Activated CD4-positive, alpha-beta memory T cell treated with anti-CD3 and anti-CD28 coated beads, Interleukin-2, amount 10 ng/mL, durations not matched to agents 7 days and 5 days (primary cell): Measurements from ENCODE around the gene HMCES. TPM values are rescaled to one million over a fixed set of nuclear protein-coding genes. Genes with fewer than 3 reads are reported as not detected.
"Not testable (repeated sequence)": the region's sequence is repeated elsewhere in the genome, so short reads cannot be mapped to it uniquely, and the experiment has no call there.

Source experiments
- CTCF ChIA-PET: fragments of 350-600 bp; sonication (Branson Sonifier 250); formaldehyde crosslinking; loops from one replicate; lab custom pipeline; 2021; ENCODE audit warnings: antibody characterized with exemption, inconsistent platforms; lab: Charles Lee
- POLR2A ChIA-PET: fragments of 350-600 bp; sonication (Branson Sonifier 250); formaldehyde crosslinking; loops from one replicate; lab custom pipeline; 2021; ENCODE audit warnings: antibody characterized with exemption; lab: Charles Lee
- DNase-seq: peaks from one replicate; pipeline ENCODE4 v3.0.0-alpha.2; 2020
- H3K27ac Mint-ChIP-seq: one replicate; pipeline ENCODE4 v1.8.0; 2021; ENCODE audit warnings: mild to moderate bottlenecking, mixed read lengths
- H3K27me3 Mint-ChIP-seq: one replicate; pipeline ENCODE4 v1.8.0; 2021; ENCODE audit warnings: mixed read lengths
- H3K36me3 Mint-ChIP-seq: one replicate; pipeline ENCODE4 v1.8.0; 2021; ENCODE audit warnings: low read depth, mixed read lengths
- H3K4me1 Mint-ChIP-seq: one replicate; pipeline ENCODE4 v1.8.0; 2021; ENCODE audit warnings: mixed read lengths
- H3K4me3 Mint-ChIP-seq: one replicate; pipeline ENCODE4 v1.8.0; 2021; ENCODE audit warnings: mild to moderate bottlenecking, mixed read lengths
- H3K9me3 Mint-ChIP-seq: one replicate; pipeline ENCODE4 v1.8.0; 2021; ENCODE audit warnings: mixed read lengths
- total RNA-seq, 2 experiments: library from RNA; stranded (reverse); gene quantifications; one replicate each; pipeline ENCODE4 v1.2.3, GENCODE V29; 2021

The HMCES gene
- total RNA-seq, 2 experiments from 2014 or later, result 45.7 to 50.1 TPM

- Mint-ChIP-seq H3K36me3 (no peaks in the 10 kb centered on the region), H3K4me1 (no peaks in the 10 kb centered on the region), H3K27ac (no peak overlapping the region), H3K9me3 (no peaks in the 10 kb centered on the region), H3K27me3 (peaks cover 7% of the 10 kb centered on the region), H3K4me3 (no peak overlapping the region)
- ChIA-PET CTCF (no interaction called here), POLR2A (interaction anchor here (1.6 kb wide), 1 partner anchor 13 kb away, joined by 7 read pairs; a partner anchor contains a TSS)
- DNase-seq, result no peak
Measured at GRCh38 chr3:129329858-129330257, 51.2 kb downstream of the HMCES start.

DNA sequence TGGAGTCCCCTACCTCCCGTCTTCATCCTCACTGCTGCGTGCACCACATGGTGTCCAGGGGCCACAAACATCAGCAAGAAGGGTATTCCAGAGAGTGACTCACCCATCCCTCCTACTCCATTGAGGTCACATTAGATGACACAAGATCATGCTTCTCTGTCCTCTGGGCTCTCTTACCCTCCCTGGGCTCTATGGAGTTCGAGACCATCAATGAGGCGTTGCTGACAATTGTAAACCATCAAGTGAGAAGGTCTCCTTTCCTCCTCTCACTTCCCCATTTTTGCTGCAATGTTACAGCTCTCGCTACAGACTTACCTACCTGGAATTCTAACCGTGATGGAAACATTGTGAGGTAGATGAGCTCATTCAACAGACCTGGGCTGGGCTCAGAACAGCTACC, 51.7 kb downstream of the HMCES start:
- CTCF ChIA-PET, result interaction anchor here (0.9 kb wide), 1 partner anchor 14 kb away, joined by 3 read pairs; a partner anchor contains a TSS
- no peaks in the 10 kb centered on the region for H3K36me3 Mint-ChIP-seq
- H3K27me3 Mint-ChIP-seq, result peaks cover 7% of the 10 kb centered on the region
- no peaks in the 10 kb centered on the region for H3K9me3 Mint-ChIP-seq
- H3K4me3 Mint-ChIP-seq, result no peak overlapping the region
- DNase-seq, result no peak
- no peaks in the 10 kb centered on the region for H3K4me1 Mint-ChIP-seq
- POLR2A ChIA-PET, result no interaction called here
- no peak overlapping the region for H3K27ac Mint-ChIP-seq

- Mint-ChIP-seq H3K4me3 (no peak overlapping the region), H3K9me3 (no peaks in the 10 kb centered on the region), H3K27me3 (peaks cover 7% of the 10 kb centered on the region), H3K36me3 (no peaks in the 10 kb centered on the region), H3K27ac (no peak overlapping the region), H3K4me1 (no peaks in the 10 kb centered on the region)
- POLR2A ChIA-PET, result interaction anchor here (1.3 kb wide), 1 partner anchor 18 kb away, joined by 3 read pairs; a partner anchor contains a TSS
- DNase-seq, result no peak
- CTCF ChIA-PET, result no interaction called here
Measured at GRCh38 chr3:129333891-129334290, 55.2 kb downstream of the HMCES start.

- POLR2A ChIA-PET, result interaction anchor here (1.8 kb wide), 1 partner anchor 20 kb away, joined by 11 read pairs; a partner anchor contains a TSS
- H3K27me3 Mint-ChIP-seq, result peaks cover 5% of the 10 kb centered on the region
- no peaks in the 10 kb centered on the region for H3K36me3 Mint-ChIP-seq
- CTCF ChIA-PET, result no interaction called here
- no peaks in the 10 kb centered on the region for H3K4me1 Mint-ChIP-seq
- no peak overlapping the region for H3K27ac Mint-ChIP-seq
- no peaks in the 10 kb centered on the region for H3K9me3 Mint-ChIP-seq
- DNase-seq, result no peak
- H3K4me3 Mint-ChIP-seq, result no peak overlapping the region
Measured at GRCh38 chr3:129336093-129336706, 57.5 kb downstream of the HMCES start.

GRCh38 chr3:129337719-129338118, 59.0 kb downstream of the HMCES start:
- CTCF ChIA-PET, POLR2A ChIA-PET, H3K36me3 Mint-ChIP-seq, H3K4me1 Mint-ChIP-seq, H3K9me3 Mint-ChIP-seq, H3K27me3 Mint-ChIP-seq, H3K4me3 Mint-ChIP-seq, H3K27ac Mint-ChIP-seq, DNase-seq: not testable (repeated sequence)

GRCh38 chr3:129339186-129339585, 60.5 kb downstream of the HMCES start:
- H3K27ac Mint-ChIP-seq, CTCF ChIA-PET, H3K9me3 Mint-ChIP-seq, H3K27me3 Mint-ChIP-seq, H3K4me3 Mint-ChIP-seq, POLR2A ChIA-PET, H3K4me1 Mint-ChIP-seq, DNase-seq, H3K36me3 Mint-ChIP-seq: not testable (repeated sequence)

GRCh38 chr3:129339833-129340232, 61.2 kb downstream of the HMCES start:
- CTCF ChIA-PET, H3K4me1 Mint-ChIP-seq, H3K27ac Mint-ChIP-seq, H3K9me3 Mint-ChIP-seq, DNase-seq, H3K4me3 Mint-ChIP-seq, H3K36me3 Mint-ChIP-seq, POLR2A ChIA-PET: not testable (repeated sequence)
- peaks cover 12% of the 10 kb centered on the region for H3K27me3 Mint-ChIP-seq

DNA sequence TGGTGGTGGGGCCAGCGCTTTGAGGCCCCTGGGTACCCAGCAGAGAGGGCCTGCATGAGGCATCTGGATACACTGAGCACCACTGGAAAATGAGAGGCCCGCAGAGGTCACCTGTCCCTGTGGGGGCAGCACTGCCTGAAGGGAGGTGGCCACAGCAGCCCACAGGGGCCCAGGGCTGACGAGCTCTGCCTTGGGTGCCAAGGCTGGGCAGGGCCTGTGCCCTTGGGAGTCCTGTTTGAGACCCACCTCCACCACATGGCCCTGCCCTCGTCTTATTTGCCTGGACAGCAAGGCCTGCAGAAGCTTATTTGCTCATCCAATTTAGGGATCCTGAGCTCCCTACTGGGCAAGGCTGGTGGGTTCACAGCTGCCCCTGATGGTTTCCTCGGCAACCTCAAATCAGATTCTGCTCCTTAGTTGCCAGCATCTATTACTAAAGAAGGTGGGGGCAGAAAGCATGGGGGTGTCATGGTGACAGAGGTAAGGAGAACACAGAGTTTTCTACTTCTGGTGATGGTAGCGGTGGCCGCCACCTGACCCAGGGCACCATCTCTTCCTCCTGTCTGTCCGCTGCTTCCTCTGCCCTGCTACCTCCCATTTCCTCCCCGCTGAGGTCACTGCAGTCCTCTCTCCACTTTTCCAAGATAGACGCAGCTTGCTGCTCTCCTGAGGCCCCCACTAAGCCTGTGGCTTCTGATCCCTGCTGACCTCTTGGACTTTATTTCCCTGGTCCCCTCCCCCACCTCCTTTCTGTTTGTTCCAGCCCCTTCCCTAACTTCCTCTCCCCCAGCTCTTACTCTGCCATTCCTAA, 62.9 kb downstream of the HMCES start:
- H3K27ac Mint-ChIP-seq, result no peak overlapping the region
- POLR2A ChIA-PET, result interaction anchor here (1.3 kb wide), 1 partner anchor 25 kb away, joined by 4 read pairs; a partner anchor contains a TSS

DNA sequence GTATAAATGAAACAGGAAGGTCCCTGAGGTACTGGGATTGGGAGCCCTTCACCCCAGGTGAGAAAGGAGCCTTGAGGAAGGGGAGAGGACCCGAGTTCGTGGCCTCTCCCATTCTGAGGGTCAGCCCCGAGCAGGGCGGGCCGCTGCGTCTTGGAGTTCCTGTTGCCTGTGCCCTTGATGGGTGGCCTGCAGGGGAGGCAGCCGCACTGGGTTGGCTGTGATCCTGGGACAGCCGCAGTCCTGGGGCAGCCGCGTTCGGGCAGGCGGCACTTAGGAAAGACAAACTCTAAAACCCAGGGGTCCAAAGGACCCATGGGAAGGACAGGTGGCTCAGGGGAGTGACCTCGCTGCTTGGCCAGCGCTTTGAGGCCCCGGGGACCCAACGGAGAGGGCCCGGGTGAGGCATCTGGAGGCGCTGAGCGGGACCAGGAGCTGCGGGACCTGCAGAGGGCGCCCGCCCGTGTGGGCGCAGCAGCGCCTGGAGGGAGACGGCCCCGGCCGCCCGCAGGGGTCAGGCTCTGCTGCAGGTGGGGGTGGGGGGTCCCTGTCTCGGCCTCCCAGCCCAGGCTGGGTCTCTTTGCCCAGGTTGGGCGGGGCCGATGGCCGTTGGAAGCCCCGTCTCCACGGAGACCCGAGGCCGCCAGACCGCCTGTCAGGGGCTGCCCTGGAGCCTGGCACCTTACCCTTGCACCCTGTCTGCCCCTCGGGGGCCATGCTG, 65.1 kb downstream of the HMCES start:
- H3K36me3 Mint-ChIP-seq, result no peaks in the 10 kb centered on the region
- ChIA-PET POLR2A (no interaction called here), CTCF (interaction anchor here (1.0 kb wide), 1 partner anchor 15 kb away, joined by 3 read pairs; no protein-coding TSS in a partner anchor)
- peaks cover 23% of the 10 kb centered on the region for H3K27me3 Mint-ChIP-seq
- H3K4me3 Mint-ChIP-seq, result no peak overlapping the region
- H3K27ac Mint-ChIP-seq, result no peak overlapping the region
- DNase-seq, result peak; percentile 29
- H3K4me1 Mint-ChIP-seq, result peaks cover 6% of the 10 kb centered on the region
- no peaks in the 10 kb centered on the region for H3K9me3 Mint-ChIP-seq

More for the DNA sequence above, 62.9 kb downstream of the HMCES start:
- Mint-ChIP-seq H3K4me1 (peaks cover 5% of the 10 kb centered on the region), H3K9me3 (no peaks in the 10 kb centered on the region), H3K4me3 (no peak overlapping the region), H3K27me3 (peaks cover 21% of the 10 kb centered on the region), H3K36me3 (no peaks in the 10 kb centered on the region)
- no peak for DNase-seq
- CTCF ChIA-PET, result interaction anchor here (0.6 to 0.7 kb wide), 2 partner anchors 30 to 1439 kb away, joined by 3 read pairs; no protein-coding TSS in a partner anchor

DNA sequence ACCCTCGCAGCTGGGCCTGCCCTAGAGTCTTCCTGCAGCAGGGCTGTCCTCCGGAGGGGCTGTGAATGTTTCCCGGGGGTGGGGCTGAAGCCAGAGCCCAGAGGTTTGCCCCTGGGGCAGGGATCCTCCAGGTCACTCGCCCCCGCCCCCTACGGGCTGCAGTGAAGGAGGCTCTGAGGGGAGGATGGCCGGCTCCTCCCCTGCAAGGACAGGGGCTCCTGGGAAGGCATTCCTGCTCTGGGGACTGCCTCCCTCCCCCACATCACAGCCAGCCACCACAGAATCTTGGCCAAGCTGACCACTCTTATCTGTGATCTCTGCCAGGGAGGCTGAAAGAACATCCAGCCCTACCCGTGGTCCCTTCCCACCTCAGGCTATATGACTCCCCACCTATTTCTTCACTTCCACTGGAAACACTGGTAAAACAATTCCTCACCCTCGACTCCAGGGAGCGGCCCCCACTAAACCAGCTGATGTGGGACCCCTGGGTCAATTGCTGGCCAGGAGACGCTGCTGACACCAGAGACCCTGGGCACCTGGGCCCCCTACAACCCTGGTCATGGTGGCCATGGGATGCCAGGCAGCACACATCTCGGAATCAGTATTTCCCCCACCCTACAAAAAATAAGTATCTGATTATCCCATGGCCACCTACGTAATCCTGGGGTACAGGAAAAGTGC, 66.0 kb downstream of the HMCES start:
- Mint-ChIP-seq H3K36me3 (no peaks in the 10 kb centered on the region), H3K4me1 (peaks cover 6% of the 10 kb centered on the region), H3K9me3 (no peaks in the 10 kb centered on the region), H3K4me3 (no peak overlapping the region), H3K27ac (no peak overlapping the region), H3K27me3 (peaks cover 23% of the 10 kb centered on the region)
- no peak for DNase-seq
- ChIA-PET CTCF (interaction anchor here (1.0 kb wide), 1 partner anchor 16 kb away, joined by 3 read pairs; no protein-coding TSS in a partner anchor), POLR2A (no interaction called here)

- ChIA-PET POLR2A (no interaction called here), CTCF (interaction anchor here (0.7 kb wide), 1 partner anchor 189 kb away, joined by 3 read pairs; no protein-coding TSS in a partner anchor)
- no peak overlapping the region for H3K27ac Mint-ChIP-seq
- no peaks in the 10 kb centered on the region for H3K36me3 Mint-ChIP-seq
- DNase-seq, result no peak
- peaks cover 23% of the 10 kb centered on the region for H3K27me3 Mint-ChIP-seq
- H3K9me3 Mint-ChIP-seq, result no peaks in the 10 kb centered on the region
- H3K4me1 Mint-ChIP-seq, result peaks cover 6% of the 10 kb centered on the region
- H3K4me3 Mint-ChIP-seq, result no peak overlapping the region
Measured at GRCh38 chr3:129345281-129345680, 66.6 kb downstream of the HMCES start.

DNA sequence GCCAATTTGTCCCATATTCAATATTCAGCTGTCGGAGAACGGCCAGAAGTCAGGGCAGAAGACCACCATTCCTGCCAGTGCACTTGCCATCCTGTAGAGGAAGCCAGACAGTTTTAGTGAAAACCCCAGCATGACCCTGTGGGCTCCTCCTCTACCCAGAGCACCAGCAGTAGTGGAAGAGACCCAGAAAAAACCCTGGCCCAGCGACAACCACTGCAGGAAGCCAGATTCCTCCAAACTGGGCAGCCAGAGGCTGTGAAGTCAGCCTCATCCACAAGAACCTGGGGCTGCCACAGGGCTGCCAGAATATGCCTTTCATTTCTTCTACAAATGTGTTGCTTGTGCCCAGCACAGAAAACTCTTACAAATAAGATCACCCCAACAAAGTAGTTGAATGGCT, 67.3 kb downstream of the HMCES start:
- H3K27ac Mint-ChIP-seq, result no peak overlapping the region
- peaks cover 6% of the 10 kb centered on the region for H3K4me1 Mint-ChIP-seq
- ChIA-PET CTCF (no interaction called here), POLR2A (no interaction called here)
- H3K27me3 Mint-ChIP-seq, result peaks cover 23% of the 10 kb centered on the region
- H3K4me3 Mint-ChIP-seq, result no peak overlapping the region
- H3K9me3 Mint-ChIP-seq, result no peaks in the 10 kb centered on the region
- no peaks in the 10 kb centered on the region for H3K36me3 Mint-ChIP-seq
- DNase-seq, result no peak
